G401 (cell line): Measurements from ENCODE around the gene PCK2. TPM values are rescaled to one million over a fixed set of nuclear protein-coding genes. Genes with fewer than 3 reads are reported as not detected.

Experiments used
- DNase-seq: peaks from one replicate; pipeline ENCODE4 v3.0.0-alpha.2; 2015; ENCODE audit warnings: low spot score
- in situ Hi-C: cut with HindIII; loops from 2 replicates; pipeline ENCODE4 v1.10.0; 2016; ENCODE audit warnings: low sequenced_read_pairs, mixed read lengths
- total RNA-seq: library from RNA; depleted of rRNA; stranded (reverse); fragments of >200 nt; shearing (Covaris generic); gene quantifications from 2 replicates; pipeline ENCODE4 v1.2.3, GENCODE V29; 2014; rRNA removed

PCK2 gene
- total RNA-seq, 1 experiment from 2014 or later, result 64.7 TPM

- in situ Hi-C loops, result no loop called here
- no peak for DNase-seq
These were observed 51.8 kb downstream of the PCK2 start for GRCh38 chr14:24145690-24146452.

GRCh38 chr14:24146453-24146977, 52.4 kb downstream of the PCK2 start, which contains the start of gene PSME2:
Gene PSME2 (minus strand): TSS chr14:24146610. CDS start chr14:24146581, 29 bp downstream.
- peak; percentile 85 for DNase-seq
- in situ Hi-C loops, result no loop called here

GRCh38 chr14:24146978-24147760, 53.1 kb downstream of the PCK2 start, which contains the start of gene RNF31:
Gene RNF31 (plus strand): TSS chr14:24147498. CDS start chr14:24147699, 201 bp downstream.
- in situ Hi-C loops, result no loop called here
- DNase-seq, result peak; percentile 100

- in situ Hi-C loops, result no loop called here
- DNase-seq, result no peak
These were observed 53.8 kb downstream of the PCK2 start for GRCh38 chr14:24147761-24148428.

GRCh38 chr14:24149302-24149969, 55.3 kb downstream of the PCK2 start:
- no peak for DNase-seq
- in situ Hi-C loops, result no loop called here

- no peak for DNase-seq
- in situ Hi-C loops, result no loop called here
These were observed 56.0 kb downstream of the PCK2 start for GRCh38 chr14:24150061-24150460.

- no peak for DNase-seq
- in situ Hi-C loops, result no loop called here
These were observed 56.5 kb downstream of the PCK2 start for GRCh38 chr14:24150567-24150966.

- in situ Hi-C loops, result no loop called here
- no peak for DNase-seq
These were observed 56.9 kb downstream of the PCK2 start for GRCh38 chr14:24150993-24151392.

- in situ Hi-C loops, result no loop called here
- DNase-seq, result no peak
These were observed 57.4 kb downstream of the PCK2 start for GRCh38 chr14:24151404-24152080.

Other genes with a start within 250 kb of the PCK2 start
- gene DHRS4, start 140.5 kb upstream of the PCK2 start, total RNA-seq, result 46.2 and 62.7 TPM in 2 replicates
- 17.3 and 28.1 TPM in 2 replicates for gene DHRS4L2, start 105.4 kb upstream of the PCK2 start, total RNA-seq
- gene CARMIL3, start 42.3 kb upstream of the PCK2 start, total RNA-seq, result 0.74 and 1.6 TPM in 2 replicates
- not detected in 2 replicates for gene CPNE6, start 22.7 kb upstream of the PCK2 start, total RNA-seq
- gene DCAF11, start 20.5 kb downstream of the PCK2 start, total RNA-seq, result 93.8 and 125 TPM in 2 replicates
- gene NRL, start 20.6 kb downstream of the PCK2 start, total RNA-seq, result 1.3 and 2.8 TPM in 2 replicates
- gene FITM1, start 36.3 kb downstream of the PCK2 start, total RNA-seq, result 0.88 TPM in 1 of 2 replicates, not detected in the other
- 57.9 and 58.0 TPM in 2 replicates for gene PSME1, start 41.9 kb downstream of the PCK2 start, total RNA-seq
- gene EMC9, start 47.3 kb downstream of the PCK2 start, total RNA-seq, result 33.6 and 45.0 TPM in 2 replicates
- gene PSME2, start 52.3 kb downstream of the PCK2 start, total RNA-seq, result 162 and 168 TPM in 2 replicates
- gene RNF31, start 53.2 kb downstream of the PCK2 start, total RNA-seq, result 51.9 and 89.7 TPM in 2 replicates
- 8.3 and 14.1 TPM in 2 replicates for gene IRF9, start 67.0 kb downstream of the PCK2 start, total RNA-seq
- gene REC8, start 77.8 kb downstream of the PCK2 start, total RNA-seq, result 0.31 TPM in 1 of 2 replicates, not detected in the other
- 79.5 and 80.4 TPM in 2 replicates for gene IPO4, start 94.5 kb downstream of the PCK2 start, total RNA-seq
- gene TM9SF1, start 101.1 kb downstream of the PCK2 start, total RNA-seq, result 26.6 and 50.0 TPM in 2 replicates
- gene TSSK4, start 111.4 kb downstream of the PCK2 start, total RNA-seq, result not detected in 2 replicates
- 30.8 and 40.4 TPM in 2 replicates for gene CHMP4A, start 119.2 kb downstream of the PCK2 start, total RNA-seq
- gene MDP1, start 121.8 kb downstream of the PCK2 start, total RNA-seq, result 16.6 and 16.9 TPM in 2 replicates
- gene NEDD8, start 138.1 kb downstream of the PCK2 start, total RNA-seq, result 168 and 186 TPM in 2 replicates
- 116 and 132 TPM in 2 replicates for gene GMPR2, start 138.6 kb downstream of the PCK2 start, total RNA-seq
- 38.1 and 63.0 TPM in 2 replicates for gene TINF2, start 148.3 kb downstream of the PCK2 start, total RNA-seq
- 0.10 TPM in 1 of 2 replicates, not detected in the other for gene TGM1, start 168.9 kb downstream of the PCK2 start, total RNA-seq
- gene RABGGTA, start 177.3 kb downstream of the PCK2 start, total RNA-seq, result 19.0 and 23.6 TPM in 2 replicates
- gene DHRS1, start 205.5 kb downstream of the PCK2 start, total RNA-seq, result 3.8 and 11.4 TPM in 2 replicates
- gene NOP9, start 205.5 kb downstream of the PCK2 start, total RNA-seq, result 28.7 and 28.9 TPM in 2 replicates
- 1.7 TPM in 1 of 2 replicates, not detected in the other for gene CIDEB, start 213.7 kb downstream of the PCK2 start, total RNA-seq
- 1.8 and 5.4 TPM in 2 replicates for gene LTB4R2, start 215.8 kb downstream of the PCK2 start, total RNA-seq
- 1.6 and 5.7 TPM in 2 replicates for gene LTB4R, start 217.2 kb downstream of the PCK2 start, total RNA-seq
- not detected in 2 replicates for gene ADCY4, start 240.8 kb downstream of the PCK2 start, total RNA-seq
- not detected in 2 replicates for gene RIPK3, start 245.7 kb downstream of the PCK2 start, total RNA-seq